ENCODE results near the gene PLCL2.

PLCL2 gene

GRCh38 chr3:16884084-16884747 is 539 bp upstream of the PLCL2 start:
- peak overlapping the region; percentile 88 for H3K4me3 ChIP-seq (replicated peaks; ENCODE audit: low read depth, low read length)
- peak; percentile 49 for TF ChIP-seq CTCF (IDR thresholded peaks at IDR 0.05; ENCODE audit: low read depth, low read length, missing control alignments)
- DNase-seq (ENCODE audit: extremely low read depth, low read depth), result no peak

- H3K4me3 ChIP-seq (replicated peaks; ENCODE audit: low read depth, low read length), result peak overlapping the region; percentile 88
- DNase-seq (ENCODE audit: extremely low read depth, low read depth), result no peak
- TF ChIP-seq CTCF (IDR thresholded peaks at IDR 0.05; ENCODE audit: low read depth, low read length, missing control alignments), result no peak
These were observed 993 bp downstream of the PLCL2 start for GRCh38 chr3:16885593-16886302.

- TF ChIP-seq CTCF (IDR thresholded peaks at IDR 0.05; ENCODE audit: low read depth, low read length, missing control alignments), result no peak
- no peak for DNase-seq (ENCODE audit: extremely low read depth, low read depth)
- peak overlapping the region; percentile 88 for H3K4me3 ChIP-seq (replicated peaks; ENCODE audit: low read depth, low read length)
These were observed 1.5 kb downstream of the PLCL2 start for GRCh38 chr3:16886303-16886683.

GRCh38 chr3:16887130-16887529 is 2.4 kb downstream of the PLCL2 start:
- no peak for TF ChIP-seq CTCF (IDR thresholded peaks at IDR 0.05; ENCODE audit: low read depth, low read length, missing control alignments)
- DNase-seq (ENCODE audit: extremely low read depth, low read depth), result no peak
- H3K4me3 ChIP-seq (replicated peaks; ENCODE audit: low read depth, low read length), result no peak overlapping the region

- no peak for TF ChIP-seq CTCF (IDR thresholded peaks at IDR 0.05; ENCODE audit: low read depth, low read length, missing control alignments)
- DNase-seq (ENCODE audit: extremely low read depth, low read depth), result no peak
- no peak overlapping the region for H3K4me3 ChIP-seq (replicated peaks; ENCODE audit: low read depth, low read length)
These were observed 3.6 kb downstream of the PLCL2 start for GRCh38 chr3:16888356-16888755.

GRCh38 chr3:16888785-16889607 is 4.2 kb downstream of the PLCL2 start:
- DNase-seq (ENCODE audit: extremely low read depth, low read depth), result no peak
- H3K4me3 ChIP-seq (replicated peaks; ENCODE audit: low read depth, low read length), result no peak overlapping the region

More at GRCh38 chr3:16888785-16889607, 4.2 kb downstream of the PLCL2 start:
- TF ChIP-seq CTCF (IDR thresholded peaks at IDR 0.05; ENCODE audit: low read depth, low read length, missing control alignments), result no peak

Measured in HFF-Myc (cell line).